Chondrocyte (in vitro differentiated cells): Measurements from ENCODE around the gene CTXN1. TPM values are rescaled to one million over a fixed set of nuclear protein-coding genes. Genes with fewer than 3 reads are reported as not detected.

Experiments used
- DNase-seq: peaks from one replicate; pipeline ENCODE4 v3.0.0; 2021; ENCODE audit warnings: mixed read lengths, low spot score
- H3K27ac Mint-ChIP-seq: one replicate; pipeline ENCODE4 v1.8.0; 2021; ENCODE audit warnings: mild to moderate bottlenecking, moderate library complexity, mixed read lengths; ENCODE audit not compliant: unreplicated experiment
- H3K27me3 Mint-ChIP-seq: 2 replicates; pipeline ENCODE4 v1.8.0; 2021; ENCODE audit warnings: low read depth, mixed read lengths
- H3K36me3 Mint-ChIP-seq: 2 replicates; pipeline ENCODE4 v1.8.0; 2021; ENCODE audit warnings: low read depth, mixed read lengths
- H3K4me1 Mint-ChIP-seq: 2 replicates; pipeline ENCODE4 v1.8.0; 2021; ENCODE audit warnings: low read depth, mild to moderate bottlenecking, mixed read lengths
- H3K4me3 Mint-ChIP-seq: one replicate; pipeline ENCODE4 v1.8.0; 2021; ENCODE audit warnings: mild to moderate bottlenecking, moderate library complexity, mixed read lengths; ENCODE audit not compliant: unreplicated experiment
- H3K9me3 Mint-ChIP-seq: 2 replicates; pipeline ENCODE4 v1.8.0; 2021; ENCODE audit warnings: low read depth, mixed read lengths
- CTCF ChIP-seq: fragments of 200-600 bp; sonication (generic); IDR thresholded peaks from 2 replicates; pipeline ENCODE4 v1.5.0; 2021; ENCODE audit warnings: antibody characterized with exemption, mild to moderate bottlenecking, moderate library complexity
- long read RNA-seq: library from polyadenylated mRNA; stranded (forward); transcript quantifications from one replicate; pipeline ENCODE4 v2.0.0, GENCODE V29; 2021
- total RNA-seq: library from RNA; stranded (reverse); gene quantifications from 3 replicates; pipeline ENCODE4 v1.2.1, GENCODE V29; 2021

The CTXN1 gene
- total RNA-seq = 21.8 to 41.5 TPM (median 36.0 TPM) in 3 replicates
- long read RNA-seq, transcript CTXN1-201 (2 exons, 1,274 nt) = major isoform, 21 of 24 reads
- long read RNA-seq, partial matches to known transcripts = 2 of 24 reads
- long read RNA-seq, other reads (novel, unspliced or antisense) = 1 of 24 reads

- peak within 1 kb of the TSS; percentile 77 for H3K4me3 Mint-ChIP-seq
- H3K36me3 Mint-ChIP-seq = peaks cover 2% of the 10 kb centered on the region
- H3K27me3 Mint-ChIP-seq = no peaks in the 10 kb centered on the region
- H3K4me1 Mint-ChIP-seq = peaks cover 48% of the 10 kb centered on the region
- no peak for DNase-seq
- peak; percentile 37 for TF ChIP-seq CTCF
- H3K9me3 Mint-ChIP-seq = no peaks in the 10 kb centered on the region
- peak within 1 kb of the TSS; percentile 89 for H3K27ac Mint-ChIP-seq
Measured at GRCh38 chr19:7926021-7926726, at the start of gene CTXN1. CTXN1 (minus strand) TSS chr19:7926135; CDS start chr19:7925538, 597 bp downstream.

GRCh38 chr19:7975037-7975436 lies 49.1 kb upstream of the CTXN1 start:
- no peak for DNase-seq
- Mint-ChIP-seq H3K36me3 (peaks cover 10% of the 10 kb centered on the region), H3K27ac (no peak overlapping the region), H3K4me3 (no peak overlapping the region), H3K9me3 (no peaks in the 10 kb centered on the region), H3K4me1 (no peaks in the 10 kb centered on the region), H3K27me3 (no peaks in the 10 kb centered on the region)
- no peak for TF ChIP-seq CTCF

DNA sequence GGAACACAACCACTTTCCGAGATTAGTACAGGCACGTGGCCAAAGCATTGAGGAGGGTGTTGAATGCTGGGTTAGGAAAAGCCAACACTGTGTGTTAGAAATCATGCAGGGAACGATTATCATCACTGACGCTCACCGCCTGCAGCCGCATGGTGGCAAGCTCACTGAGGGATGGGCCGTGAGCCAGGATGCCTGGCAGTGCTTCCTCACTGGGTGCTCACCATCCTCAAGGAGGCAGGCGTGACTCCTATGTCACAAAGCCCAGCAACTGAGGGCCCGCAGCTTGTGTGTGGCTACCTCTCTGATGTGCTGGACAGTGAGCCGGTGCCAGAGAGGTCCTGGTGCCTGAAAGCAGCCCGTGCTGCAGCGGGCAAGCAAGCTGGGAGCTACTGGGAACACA lies 47.9 kb upstream of the CTXN1 start:
- Mint-ChIP-seq H3K27me3 (no peaks in the 10 kb centered on the region), H3K27ac (no peak overlapping the region), H3K36me3 (peaks cover 8% of the 10 kb centered on the region)

GRCh38 chr19:7971553-7972520 lies 45.9 kb upstream of the CTXN1 start:
- Mint-ChIP-seq H3K27ac (no peak overlapping the region), H3K9me3 (no peaks in the 10 kb centered on the region), H3K4me1 (no peaks in the 10 kb centered on the region), H3K4me3 (no peak overlapping the region), H3K36me3 (peaks cover 12% of the 10 kb centered on the region), H3K27me3 (no peaks in the 10 kb centered on the region)
- DNase-seq = no peak
- no peak for TF ChIP-seq CTCF

More for the DNA sequence above, 47.9 kb upstream of the CTXN1 start:
- no peaks in the 10 kb centered on the region for H3K4me1 Mint-ChIP-seq
- H3K4me3 Mint-ChIP-seq = no peak overlapping the region
- no peak for DNase-seq
- H3K9me3 Mint-ChIP-seq = no peaks in the 10 kb centered on the region
- no peak for TF ChIP-seq CTCF
